BJ (cell line): ENCODE data around the gene USP20. TPM values are rescaled to one million over a fixed set of nuclear protein-coding genes. Genes with fewer than 3 reads are reported as not detected.

ENCODE experiments used
- CTCF ChIA-PET: fragments of 350-600 bp; formaldehyde crosslinking; extraction: SDS; loops from one replicate; lab custom pipeline; 2021; ENCODE audit warnings: antibody characterized with exemption, inconsistent platforms; lab: Yijun Ruan, JAX
- POLR2A ChIA-PET: fragments of 300-600 bp; sonication (Branson Sonifier 250); formaldehyde crosslinking; extraction: SDS; loops from one replicate; lab custom pipeline; 2021; ENCODE audit warnings: antibody characterized with exemption; lab: Charles Lee
- DNase-seq: peaks from one replicate; pipeline ENCODE4 v3.0.0-alpha.2; 2011; ENCODE audit warnings: low read depth
- H3K27me3 ChIP-seq: 2 replicates; pipeline ENCODE4 v1.6.0; 2011; ENCODE audit warnings: low read length; ENCODE audit not compliant: control insufficient read depth, insufficient read depth
- H3K36me3 ChIP-seq: 2 replicates; pipeline ENCODE4 v1.5.1; 2011; ENCODE audit warnings: low read length; ENCODE audit not compliant: control insufficient read depth, insufficient read depth
- H3K4me3 ChIP-seq: 2 replicates; pipeline ENCODE4 v1.5.1; 2011; ENCODE audit warnings: low read depth, mild to moderate bottlenecking, control low read depth, low read length
- CTCF ChIP-seq: IDR thresholded peaks from 2 replicates; pipeline ENCODE4 v1.5.1; 2011; ENCODE audit warnings: low read depth, mild to moderate bottlenecking, control low read depth, inconsistent platforms, low read length, moderate library complexity; ENCODE audit not compliant: insufficient read depth
- polyA plus RNA-seq: library from polyadenylated mRNA; depleted of rRNA; stranded (reverse); fragments of >200 nt; gene quantifications from 2 replicates; pipeline ENCODE4 v1.2.3, GENCODE V29; 2011

Gene USP20
- polyA plus RNA-seq, 1 experiment: 19.0 TPM

DNA sequence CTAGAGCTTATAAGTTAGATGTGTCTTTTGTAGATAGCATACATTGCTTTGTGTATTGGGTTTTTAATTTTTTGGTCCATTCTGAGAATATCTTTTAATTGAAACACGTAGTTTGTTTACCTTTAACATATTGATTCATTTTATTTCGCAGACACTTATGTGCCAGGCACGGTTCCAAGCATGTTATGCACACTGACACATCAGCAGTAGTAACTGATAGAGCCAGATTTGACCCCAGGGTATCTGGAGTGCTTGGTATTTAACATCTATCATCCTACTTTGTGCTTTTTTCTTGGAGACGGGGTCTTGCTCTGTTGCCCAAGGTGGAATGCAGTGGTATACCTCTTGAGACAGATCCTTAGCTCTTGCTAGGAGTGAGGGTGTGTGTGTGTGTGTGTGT lies 71.9 kb downstream of the USP20 start:
- Histone ChIP-seq H3K36me3 (peaks cover 6% of the 10 kb centered on the region), H3K4me3 (no peak overlapping the region), H3K27me3 (no peaks in the 10 kb centered on the region)
- ChIA-PET CTCF (interaction anchor here (0.7 kb wide), 1 partner anchor 21 kb away, joined by 4 read pairs; no protein-coding TSS in a partner anchor), POLR2A (no interaction called here)
- no peak for DNase-seq
- no peak for TF ChIP-seq CTCF

GRCh38 chr9:129908906-129909305 lies 73.6 kb downstream of the USP20 start:
- Histone ChIP-seq H3K36me3 (peaks cover 3% of the 10 kb centered on the region; the same call in 1 of the 2 replicates), H3K4me3 (no peak overlapping the region), H3K27me3 (no peaks in the 10 kb centered on the region)
- no peak for TF ChIP-seq CTCF
- ChIA-PET POLR2A (no interaction called here), CTCF (interaction anchor here (0.9 to 1.1 kb wide), 2 partner anchors 14 to 24 kb away, joined by 3 read pairs; no protein-coding TSS in a partner anchor)
- no peak for DNase-seq

- ChIA-PET POLR2A (no interaction called here), CTCF (interaction anchor here (0.7 kb wide), 1 partner anchor 15 kb away, joined by 3 read pairs; no protein-coding TSS in a partner anchor)
- H3K4me3 ChIP-seq: no peak overlapping the region
- no peaks in the 10 kb centered on the region; the same call in 1 of the 2 replicates for H3K36me3 ChIP-seq
- no peak for DNase-seq
- H3K27me3 ChIP-seq: no peaks in the 10 kb centered on the region
- no peak for TF ChIP-seq CTCF
Observed at GRCh38 chr9:129909851-129910250, 74.6 kb downstream of the USP20 start.

DNA sequence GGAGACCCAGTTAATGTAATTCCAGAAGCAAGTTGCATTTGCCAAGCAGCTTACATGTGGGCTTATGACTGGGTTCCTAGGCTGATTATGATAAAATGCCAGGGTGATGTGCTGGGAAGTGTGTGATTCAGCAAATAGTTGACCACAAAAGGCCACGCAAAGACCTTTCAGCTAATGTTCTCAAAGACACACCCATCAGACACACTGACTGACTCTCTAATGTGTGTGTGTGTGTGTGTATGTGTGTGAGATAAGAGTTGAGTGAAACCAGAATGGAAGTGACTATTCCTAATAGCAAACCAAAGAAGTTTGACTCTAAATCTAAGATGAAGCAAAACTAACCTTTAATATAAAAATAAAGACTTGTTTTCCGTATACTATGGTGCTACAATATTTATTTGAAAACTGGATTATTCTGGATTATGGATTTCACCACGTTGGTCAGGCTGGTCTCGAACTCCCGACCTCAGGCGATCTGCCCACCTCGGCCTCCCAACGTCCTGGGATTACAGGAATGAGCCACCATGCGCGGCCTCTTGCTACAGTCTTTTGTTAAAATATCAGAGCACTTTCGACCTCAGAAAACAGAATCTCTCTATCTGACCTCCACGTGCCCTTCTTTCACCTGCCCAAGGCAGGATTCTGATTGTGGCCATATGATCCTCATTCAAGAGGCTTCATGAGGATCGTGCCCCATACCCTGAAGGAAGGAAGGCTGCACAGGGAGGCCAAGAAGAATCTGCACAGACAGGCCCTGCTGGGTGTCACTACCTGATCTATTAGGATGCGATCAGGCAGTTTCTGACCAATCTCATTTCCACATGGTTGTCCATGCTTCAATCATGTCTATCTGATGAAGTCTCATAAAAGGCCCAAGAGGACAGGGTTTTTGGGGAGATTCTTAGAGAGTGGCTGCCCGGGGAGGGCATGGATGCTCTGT lies 75.6 kb downstream of the USP20 start:
- ChIA-PET CTCF (no interaction called here), POLR2A (interaction anchor here (0.5 kb wide), 1 partner anchor 23 kb away, joined by 7 read pairs; no protein-coding TSS in a partner anchor)
- Histone ChIP-seq H3K36me3 (no peaks in the 10 kb centered on the region; the same call in 1 of the 2 replicates), H3K4me3 (no peak overlapping the region), H3K27me3 (no peaks in the 10 kb centered on the region)
- TF ChIP-seq CTCF: no peak
- DNase-seq: peak; percentile 99

- POLR2A ChIA-PET: no interaction called here
- H3K27me3 ChIP-seq: no peaks in the 10 kb centered on the region
- no peak for DNase-seq
- no peak overlapping the region for H3K4me3 ChIP-seq
- CTCF ChIA-PET: no interaction called here
- no peak for TF ChIP-seq CTCF
- 0 out of 2 replicates have a peak, but pooled peaks cover 2% of the 10 kb centered on the region for H3K36me3 ChIP-seq
Observed at GRCh38 chr9:129914051-129914450, 78.8 kb downstream of the USP20 start.
